ENCODE data around the gene NCBP3. TPM values are rescaled to one million over a fixed set of nuclear protein-coding genes. Genes with fewer than 3 reads are reported as not detected.

The NCBP3 gene
- total and polyA plus RNA-seq, 2 of the 4 experiments (the other 2 are of a cell fraction): 10.8 to 13.5 TPM

GRCh38 chr17:3887394-3887793 is 41.3 kb upstream of the NCBP3 start (continued):
- no peak for TF ChIP-seq SMC3 (IDR thresholded peaks at IDR 0.05; ENCODE audit: low read depth, low read length)
- TF ChIP-seq MAFK (IDR thresholded peaks at IDR 0.05; ENCODE audit: low read depth, low read length): no peak
- TF ChIP-seq ELK1 (IDR thresholded peaks at IDR 0.05; ENCODE audit: borderline replicate concordance, low read depth, low read length): no peak

- intact Hi-C loops (cut with micrococcal nuclease) (no loop called here), dilution Hi-C loops (cut with HindIII; ENCODE audit: low sequenced_read_pairs, unreplicated experiment) (no loop called here), in situ Hi-C loops (cut with MboI; ENCODE audit: low sequenced_read_pairs) (no loop called here)
- Histone ChIP-seq H3K18ac (ENCODE audit: low read depth, low read length) (no peak overlapping the region), H3K36me3 (ENCODE audit: control insufficient read depth, insufficient read depth, low read length) (peaks cover 7% of the 10 kb centered on the region; the same call in 1 of the 2 replicates), H3K4me3 (ENCODE audit: insufficient read depth, low read depth, low read length) (no peak overlapping the region), H3K9me1 (ENCODE audit: insufficient read depth, low read length) (peaks cover 15% of the 10 kb centered on the region), H4K20me1 (ENCODE audit: insufficient read depth, low read length) (peaks cover 2% of the 10 kb centered on the region; the same call in 1 of the 2 replicates), H3K27ac (ENCODE audit: insufficient read depth, low read length) (no peak overlapping the region), H3K4ac (ENCODE audit: low read depth, low read length) (peak overlapping the region; percentile 81), H3K4me1 (ENCODE audit: control insufficient read depth, insufficient read depth, low read length) (peaks cover 43% of the 10 kb centered on the region), H3K27me3 (ENCODE audit: control insufficient read depth, insufficient read depth, low read length) (no peaks in the 10 kb centered on the region), H2BK120ac (ENCODE audit: low read depth, low read length) (no peak overlapping the region; the same call in 1 of the 2 replicates), H3K56ac (ENCODE audit: extremely low read depth, insufficient read depth, low read length) (no peak overlapping the region), H3K9ac (ENCODE audit: low read depth, low read length) (no peak overlapping the region), H2BK5ac (ENCODE audit: low read depth, low read length, poor library complexity, severe bottlenecking) (no peak overlapping the region), H4K91ac (ENCODE audit: insufficient read depth, low read depth, low read length) (no peak overlapping the region), H3K4me2 (ENCODE audit: low read depth, low read length) (no peak overlapping the region), H2AK9ac (replicated peaks; ENCODE audit: low read depth, low read length, poor library complexity) (peak overlapping the region; percentile 37), H2BK15ac (ENCODE audit: low read depth, low read length) (no peak overlapping the region), H3K14ac (replicated peaks; ENCODE audit: low read depth, low read length) (peak overlapping the region; percentile 48; the same call in 1 of the 2 replicates), H4K5ac (ENCODE audit: low read depth, low read length) (no peak overlapping the region), H2AFZ (replicated peaks; ENCODE audit: low read length, poor library complexity) (no peak overlapping the region), H2AK5ac (ENCODE audit: low read depth, low read length) (peak overlapping the region; percentile 56), H4K8ac (ENCODE audit: low read depth in 2 of 2, low read length in 2 of 2) (no peak overlapping the region), H2BK20ac (ENCODE audit: low read depth, low read length) (no peak overlapping the region; the same call in 1 of the 2 replicates), H3K9me3 (ENCODE audit: control insufficient read depth, insufficient read depth, low read length) (no peaks in the 10 kb centered on the region), H3K23ac (ENCODE audit: low read depth, low read length) (no peak overlapping the region), H3K79me1 (ENCODE audit: low read depth in 1 of 2, low read length in 2 of 2) (peaks cover 14 to 53% of the 10 kb centered on the region in 2 experiments; a peak in 3 of 4 replicates)
- DNase-seq (no peak), ATAC-seq (ENCODE audit: low read depth) (no peak)
- ChIA-PET POLR2A (ENCODE audit: unreplicated experiment) (no interaction called here), CTCF (no interaction called here)
- BruUV-seq (replicated peaks): no TSS peak
- TF ChIP-seq RAD21 (IDR thresholded peaks at IDR 0.05; ENCODE audit: low read length): no peak
- no peak for TF ChIP-seq RCOR1 (IDR thresholded peaks at IDR 0.05; ENCODE audit: insufficient replicate concordance, low read length)
- no peak for TF ChIP-seq POLR2A (IDR thresholded peaks at IDR 0.05; ENCODE audit: low read depth, low read length)
- TF ChIP-seq NFE2L2 (IDR thresholded peaks at IDR 0.05; ENCODE audit: low read depth, low read length): no peak
- WGBS, 2 experiments (ENCODE audit: extremely low coverage in 2 of 2, insufficient read length in 1 of 2): no CpG with 5 or more reads among the region's 10 CpGs
These were observed 40.7 kb upstream of the NCBP3 start for GRCh38 chr17:3886776-3887175.

Data from IMR-90 (cell line).